Stimulated activated CD8-positive, alpha-beta memory T cell treated with anti-CD3 and anti-CD28 coated beads, Interleukin-4, amount 100 ng/mL, for 4 hours (primary cell): ENCODE data around the gene CRY2.
A peak's percentile ranks its signal among the peaks of the same experiment; 100 is the strongest.

Source experiments
- DNase-seq, 2 donors: peaks; one replicate each; pipeline ENCODE4 v3.0.0-alpha.2; 2020; ENCODE audit warnings: low read depth in 2 of 2, low spot score in 1 of 2

CRY2 gene

DNA sequence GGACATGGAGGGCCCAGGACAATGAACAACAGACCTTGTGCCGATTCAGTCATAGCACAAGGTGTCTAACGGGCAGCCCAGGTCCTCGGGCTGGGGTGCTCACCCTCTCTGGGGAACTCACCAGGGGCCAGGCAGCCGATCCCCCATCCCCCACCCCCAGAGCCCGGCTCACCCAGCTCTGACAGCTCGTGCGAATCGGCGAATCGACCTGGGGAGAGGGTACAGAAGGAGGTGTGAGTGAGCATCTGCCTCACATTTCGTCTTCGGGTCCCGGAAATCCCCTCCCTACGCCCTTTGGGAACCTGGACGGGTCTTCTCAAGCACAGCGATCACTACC is 70.0 kb downstream of the CRY2 start:
- no peak for DNase-seq

DNA sequence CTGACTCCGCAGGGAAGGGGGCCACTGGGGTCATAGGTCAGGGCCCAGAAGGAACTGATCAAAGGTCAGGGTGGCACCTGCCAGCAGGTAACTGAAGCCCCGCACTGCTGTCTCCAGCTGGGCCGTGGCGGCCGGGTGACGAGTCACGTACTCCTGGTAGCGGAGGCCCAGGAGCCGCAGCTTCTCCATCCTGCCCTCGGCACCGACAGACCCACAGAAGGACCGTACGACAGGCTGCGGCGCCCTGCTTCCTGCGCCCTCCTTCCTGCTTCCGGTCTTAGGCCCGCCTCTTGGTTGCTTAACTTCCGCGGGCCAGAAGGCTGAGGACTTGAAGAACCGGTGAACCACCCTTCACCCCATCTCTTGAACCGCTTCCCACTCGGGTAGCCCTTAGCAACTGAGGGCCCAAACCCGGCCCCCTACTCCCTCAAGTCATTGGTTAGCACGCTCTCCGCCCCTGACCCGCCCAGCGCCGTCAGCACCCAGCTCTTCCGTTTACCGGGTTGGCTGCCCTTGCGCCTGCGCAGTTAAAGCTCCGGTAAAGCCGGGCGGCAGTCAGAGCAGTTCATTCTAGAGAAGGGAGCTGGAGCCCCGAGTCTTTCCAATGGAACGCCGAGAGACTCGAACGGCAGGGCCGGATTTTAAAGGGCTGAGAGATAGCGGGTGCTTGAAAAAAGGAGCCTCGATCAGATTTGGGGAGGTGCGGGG is 70.5 kb downstream of the CRY2 start, which contains the start of gene PEX16:
Gene PEX16, minus strand, starts transcription at position 255 of the 708 bp plus-strand sequence. Its CDS starts 66 bp downstream, at position 189.
- DNase-seq: peak; percentile 84 to 86

GRCh38 chr11:45918331-45918941 is 71.2 kb downstream of the CRY2 start:
- peak in 1 of 2 donors; percentile 31 for DNase-seq

DNA sequence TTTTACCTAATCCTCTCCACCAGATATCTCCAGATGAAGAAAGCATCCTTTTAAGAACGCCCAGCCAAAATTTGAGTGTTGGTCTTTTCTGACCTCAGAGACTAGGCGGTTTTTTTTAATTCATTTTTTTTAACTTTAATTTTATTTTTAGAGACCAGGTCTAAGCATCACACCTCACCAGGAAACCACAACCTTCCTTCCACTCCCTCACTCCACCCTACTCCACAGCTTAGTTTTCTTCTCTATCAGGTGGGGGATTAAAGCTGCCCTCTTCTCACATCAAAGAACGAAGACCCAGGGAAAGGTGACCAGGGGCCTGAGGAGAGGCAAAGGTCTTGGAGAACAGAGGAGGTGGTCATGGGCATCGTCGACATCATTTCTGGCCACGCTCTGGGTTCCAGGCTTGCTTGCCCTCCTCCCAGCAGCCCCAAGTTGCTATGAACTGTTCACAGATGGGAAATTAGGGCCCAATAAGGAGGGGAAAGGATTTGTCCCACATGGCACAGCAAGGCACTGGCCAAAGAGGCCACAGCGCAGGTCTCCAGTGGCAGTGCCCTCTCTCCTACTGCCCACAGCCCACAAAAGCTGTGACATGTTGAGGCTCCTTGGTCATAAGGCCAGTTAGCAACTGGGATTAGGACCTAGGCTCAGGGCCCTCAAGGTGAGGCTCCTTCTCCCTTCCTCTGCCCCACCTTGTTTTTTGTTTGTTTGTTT is 71.8 kb downstream of the CRY2 start:
- no peak for DNase-seq

- DNase-seq: no peak
Observed at GRCh38 chr11:45919806-45920530, 72.7 kb downstream of the CRY2 start.

DNA sequence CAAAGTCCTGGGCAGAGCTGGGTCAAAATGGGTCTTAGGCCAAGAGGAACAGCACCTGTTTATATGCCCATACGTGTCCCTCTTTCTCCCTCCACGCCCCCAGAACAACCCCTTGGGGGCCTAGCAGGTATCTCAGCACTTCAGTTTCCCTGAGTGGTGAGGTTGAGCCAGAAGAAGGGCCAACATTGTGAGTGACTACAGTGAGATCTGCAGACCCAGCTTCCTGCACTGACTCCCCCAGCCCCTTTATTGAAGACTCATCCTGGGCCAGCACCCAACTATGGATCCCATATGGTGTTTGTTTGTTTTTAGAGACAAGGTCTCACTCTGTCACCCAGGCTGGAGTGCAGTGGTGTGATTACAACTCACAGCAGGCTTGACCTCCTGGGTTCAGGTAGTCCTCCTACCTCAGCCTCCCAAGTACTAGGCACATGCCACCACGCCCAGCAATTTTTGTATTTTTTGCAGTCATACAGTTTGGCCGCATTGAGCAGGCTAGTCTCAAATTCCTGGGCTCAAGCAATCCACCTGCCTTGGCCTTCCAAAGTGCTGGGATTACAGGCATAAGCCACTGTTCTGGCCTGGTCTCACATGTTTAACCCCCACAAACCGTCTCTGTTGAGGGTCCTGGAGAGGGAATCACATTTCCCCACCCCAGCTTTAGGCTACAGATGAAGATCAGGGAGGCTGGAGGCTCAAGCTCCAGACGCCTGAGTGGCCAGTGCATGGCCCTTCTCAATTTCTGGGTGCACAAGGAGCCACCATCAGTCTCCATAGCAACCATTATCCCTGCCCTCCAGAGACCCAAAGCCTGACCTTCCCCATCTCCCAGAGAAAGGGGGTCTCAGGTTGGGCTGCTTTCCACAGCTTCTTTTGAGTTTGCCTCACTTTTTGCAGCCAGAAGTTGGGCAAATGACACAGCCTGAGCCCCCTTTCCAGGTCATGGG is 73.5 kb downstream of the CRY2 start:
- DNase-seq: no peak

GRCh38 chr11:45921561-45922424 is 74.5 kb downstream of the CRY2 start:
- DNase-seq: no peak

GRCh38 chr11:45922425-45923082 is 75.3 kb downstream of the CRY2 start, which contains the start of gene LARGE2:
Gene LARGE2 (plus strand): TSS chr11:45922656. CDS start chr11:45922883, 227 bp downstream.
- DNase-seq: no peak

GRCh38 chr11:45924036-45924915 is 77.0 kb downstream of the CRY2 start:
- no peak for DNase-seq

DNA sequence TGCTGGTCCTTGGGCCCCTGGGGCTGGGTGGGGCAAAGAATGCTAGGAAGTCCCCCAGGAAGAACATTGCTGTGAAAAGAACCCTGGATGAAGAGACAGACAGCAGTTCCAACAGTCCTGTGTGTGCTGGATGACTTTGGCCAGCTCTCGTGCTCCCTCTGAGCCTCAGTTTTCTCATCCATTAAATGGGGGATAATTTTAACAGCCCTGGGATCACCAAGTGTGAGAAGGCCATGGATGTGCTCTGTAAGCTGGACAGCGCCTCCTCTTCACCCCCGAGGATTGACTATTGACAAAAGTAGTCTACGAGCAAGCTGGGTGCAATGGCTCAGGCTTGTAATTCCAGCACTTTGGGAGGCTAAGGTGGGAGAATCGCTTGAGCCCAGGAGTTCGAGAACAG is 77.7 kb downstream of the CRY2 start:
- DNase-seq: no peak

DNA sequence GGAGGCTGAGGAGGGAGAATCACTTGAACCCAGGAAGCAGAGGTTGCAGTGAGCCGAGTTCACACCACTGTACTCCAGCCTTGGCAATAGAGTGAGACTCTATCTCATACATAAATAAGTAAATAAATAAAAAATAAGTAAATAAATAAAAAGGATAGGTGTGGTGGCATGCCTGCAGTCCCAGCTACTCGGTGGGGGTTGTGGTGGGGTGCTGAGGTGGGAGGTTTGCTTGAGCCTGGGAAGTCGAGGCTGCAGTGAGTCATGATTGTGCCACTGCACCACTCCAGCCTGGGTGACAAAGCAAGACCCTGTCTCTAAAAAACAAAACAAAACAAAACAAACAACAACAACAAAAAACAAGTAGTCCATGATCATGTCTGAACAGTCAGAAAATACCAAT is 78.3 kb downstream of the CRY2 start:
- DNase-seq: no peak

DNA sequence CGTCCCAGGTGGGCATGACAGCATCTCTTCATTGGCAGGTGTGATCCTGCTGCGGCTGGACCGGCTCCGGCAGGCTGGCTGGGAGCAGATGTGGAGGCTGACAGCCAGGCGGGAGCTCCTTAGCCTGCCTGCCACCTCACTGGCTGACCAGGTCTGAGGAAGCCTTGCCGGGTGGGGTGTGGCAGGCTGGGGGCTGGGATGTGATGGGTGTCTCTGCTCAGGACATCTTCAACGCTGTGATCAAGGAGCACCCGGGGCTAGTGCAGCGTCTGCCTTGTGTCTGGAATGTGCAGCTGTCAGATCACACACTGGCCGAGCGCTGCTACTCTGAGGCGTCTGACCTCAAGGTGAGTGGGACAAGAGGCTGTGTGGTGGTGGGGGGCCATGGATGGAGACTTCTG is 78.7 kb downstream of the CRY2 start:
- DNase-seq: no peak

DNA sequence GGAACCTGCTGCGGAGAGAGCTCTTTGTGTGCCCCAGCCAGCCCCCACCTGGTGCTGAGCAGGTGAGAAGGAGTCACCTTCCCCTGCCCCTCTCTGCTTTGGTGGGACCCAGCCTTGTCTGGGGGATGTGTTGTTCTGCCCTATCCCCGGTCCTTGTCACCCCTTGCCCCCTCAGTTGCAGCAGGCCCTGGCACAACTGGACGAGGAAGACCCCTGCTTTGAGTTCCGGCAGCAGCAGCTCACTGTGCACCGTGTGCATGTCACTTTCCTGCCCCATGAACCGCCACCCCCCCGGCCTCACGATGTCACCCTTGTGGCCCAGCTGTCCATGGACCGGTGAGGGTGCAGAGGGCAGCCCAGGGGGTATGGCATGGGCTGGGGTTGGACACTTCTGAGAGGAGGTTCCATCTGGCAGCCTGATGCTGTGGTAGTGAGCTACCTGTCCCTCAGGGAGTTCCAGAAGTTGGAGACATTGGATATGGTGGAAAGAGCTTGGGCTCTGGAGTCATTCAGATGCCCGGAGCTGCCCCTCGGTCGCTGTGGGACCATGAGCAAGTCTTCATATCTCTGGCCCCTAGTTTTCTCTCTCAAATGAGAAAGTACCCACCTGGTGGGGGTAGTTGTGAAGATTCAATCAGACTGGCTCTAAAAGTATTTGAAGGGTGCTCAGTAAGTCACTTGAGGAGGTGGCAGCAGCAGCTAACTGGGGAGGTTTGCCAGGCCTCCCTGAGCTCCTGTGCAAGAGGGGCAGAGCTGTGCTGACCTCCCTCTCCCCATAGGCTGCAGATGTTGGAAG is 79.5 kb downstream of the CRY2 start:
- DNase-seq: no peak

DNA sequence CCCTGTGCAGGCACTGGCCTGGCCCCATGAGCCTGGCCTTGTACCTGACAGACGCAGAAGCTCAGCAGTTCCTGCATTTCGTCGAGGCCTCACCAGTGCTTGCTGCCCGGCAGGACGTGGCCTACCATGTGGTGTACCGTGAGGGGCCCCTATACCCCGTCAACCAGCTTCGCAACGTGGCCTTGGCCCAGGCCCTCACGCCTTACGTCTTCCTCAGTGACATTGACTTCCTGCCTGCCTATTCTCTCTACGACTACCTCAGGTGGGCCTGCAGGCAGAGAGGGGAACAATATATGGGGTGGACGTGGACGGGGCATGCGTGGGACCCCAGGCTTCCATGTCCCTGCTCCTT is 80.0 kb downstream of the CRY2 start:
- no peak for DNase-seq

DNA sequence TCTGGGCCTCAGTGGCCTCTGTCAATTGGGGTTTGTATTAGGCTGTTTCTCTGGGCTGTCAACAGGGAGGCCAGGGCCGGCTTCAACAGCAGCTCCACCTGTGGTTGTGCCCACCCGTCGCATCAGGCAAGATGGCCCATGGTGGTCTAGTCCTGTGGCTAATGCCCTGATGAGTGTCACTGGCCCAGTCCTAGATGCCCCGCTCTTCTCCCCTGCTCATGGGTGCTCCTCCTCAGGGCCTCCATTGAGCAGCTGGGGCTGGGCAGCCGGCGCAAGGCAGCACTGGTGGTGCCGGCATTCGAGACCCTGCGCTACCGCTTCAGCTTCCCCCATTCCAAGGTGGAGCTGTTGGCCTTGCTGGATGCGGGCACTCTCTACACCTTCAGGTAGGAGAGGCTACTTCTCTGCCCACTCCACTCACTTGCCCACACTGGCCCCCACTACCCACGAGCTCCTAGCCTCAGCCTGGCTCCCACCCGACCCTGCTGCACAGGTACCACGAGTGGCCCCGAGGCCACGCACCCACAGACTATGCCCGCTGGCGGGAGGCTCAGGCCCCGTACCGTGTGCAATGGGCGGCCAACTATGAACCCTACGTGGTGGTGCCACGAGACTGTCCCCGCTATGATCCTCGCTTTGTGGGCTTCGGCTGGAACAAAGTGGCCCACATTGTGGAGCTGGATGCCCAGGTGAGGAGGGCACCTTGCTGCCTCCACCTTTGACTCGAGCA is 80.6 kb downstream of the CRY2 start:
- DNase-seq: no peak

- DNase-seq: no peak
Observed at GRCh38 chr11:45928535-45929215, 81.4 kb downstream of the CRY2 start.
